Activated naive CD4-positive, alpha-beta T cell treated with anti-CD3 and anti-CD28 coated beads, Interleukin-2, amount 50 U/mL, for 72 hours (primary cell): ENCODE data around the gene TMEFF1. TPM values are rescaled to one million over a fixed set of nuclear protein-coding genes. Genes with fewer than 3 reads are reported as not detected.
A peak's percentile ranks its signal among the peaks of the same experiment; 100 is the strongest.

Experiments
- ATAC-seq, 2 donors: fragments of 150-1000 bp; cut with Tn5 transposase; 2 replicates each; pipeline ENCODE4 v1.10.0; 2021; ENCODE audit warnings: mild to moderate bottlenecking in 2 of 2, moderate library complexity in 2 of 2
- DNase-seq, 2 donors: peaks; one replicate each; pipeline ENCODE4 v3.0.0; 2021 to 2022; ENCODE audit warnings: low spot score in 2 of 2
- H3K27ac Mint-ChIP-seq, 2 donors: one replicate each; pipeline ENCODE4 v1.8.0; 2022; ENCODE audit warnings: mild to moderate bottlenecking in 2 of 2, mixed read lengths in 2 of 2
- H3K36me3 Mint-ChIP-seq, 2 donors: one replicate each; pipeline ENCODE4 v1.8.0; 2022; ENCODE audit warnings: mixed read lengths in 2 of 2
- H3K9me3 Mint-ChIP-seq, 2 donors: one replicate each; pipeline ENCODE4 v1.8.0; 2022; ENCODE audit warnings: mixed read lengths in 2 of 2
- total RNA-seq, 2 donors: library from RNA; stranded (reverse); gene quantifications; one replicate each; pipeline ENCODE4 v1.2.3, GENCODE V29; 2022

Gene TMEFF1
- total RNA-seq, 2 donors from 2014 or later, result 0.89 to 0.91 TPM

DNA sequence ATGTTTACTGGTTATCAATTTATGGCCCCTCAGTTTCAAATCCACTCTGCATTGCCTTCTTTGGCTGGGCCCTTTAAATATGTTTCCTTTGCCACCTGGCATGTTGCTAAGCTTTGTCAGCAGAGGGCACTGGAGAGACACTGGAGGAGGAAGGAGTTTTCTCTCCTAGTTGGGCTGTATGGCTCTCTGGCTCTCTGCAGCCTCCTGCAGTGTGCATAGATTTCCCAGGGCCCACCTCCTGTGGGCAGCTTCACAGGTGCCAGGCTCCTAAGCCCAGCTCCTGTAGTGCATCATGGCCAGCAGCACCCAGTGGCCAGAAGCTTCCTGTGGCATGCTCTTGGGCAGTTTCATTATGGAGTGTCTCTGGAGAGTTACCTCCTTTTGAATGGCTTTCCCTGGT lies 128.3 kb downstream of the TMEFF1 start:
- ATAC-seq (peak; percentile 23 to 60), DNase-seq (peak in 1 of 2 donors; percentile 48)
- Mint-ChIP-seq H3K9me3 (no peaks in the 10 kb centered on the region), H3K36me3 (no peaks in the 10 kb centered on the region), H3K27ac (no peak overlapping the region)

DNA sequence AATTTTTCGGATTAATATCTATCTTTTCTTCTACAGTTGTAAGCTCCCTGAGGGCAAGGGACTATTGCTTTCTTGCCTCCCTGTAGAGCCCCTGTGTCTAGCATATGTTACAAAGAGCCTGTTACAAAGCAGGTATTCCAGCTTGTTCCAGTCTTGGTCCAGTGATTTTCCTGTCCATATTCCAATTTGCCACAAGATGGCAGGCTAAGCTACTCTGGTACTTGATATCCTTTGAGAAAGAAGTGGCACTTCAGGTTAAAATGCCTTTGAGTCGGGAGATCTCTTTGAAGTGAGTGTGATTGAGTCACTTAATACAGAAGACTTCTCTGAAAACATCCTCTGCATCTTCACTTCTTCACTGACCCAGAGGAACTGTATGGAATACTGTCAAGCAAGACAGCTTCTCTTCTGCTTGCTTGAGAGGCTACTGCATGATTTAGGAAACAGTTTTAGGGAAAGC lies 129.4 kb downstream of the TMEFF1 start:
- no peaks in the 10 kb centered on the region for H3K9me3 Mint-ChIP-seq
- DNase-seq, result no peak
- H3K27ac Mint-ChIP-seq, result no peak overlapping the region
- no peak for ATAC-seq
- H3K36me3 Mint-ChIP-seq, result no peaks in the 10 kb centered on the region

- DNase-seq (no peak), ATAC-seq (no peak)
- Mint-ChIP-seq H3K27ac (no peak overlapping the region), H3K9me3 (no peaks in the 10 kb centered on the region), H3K36me3 (no peaks in the 10 kb centered on the region)
These were observed 132.5 kb downstream of the TMEFF1 start for GRCh38 chr9:100605405-100605804.

- DNase-seq, result no peak
- Mint-ChIP-seq H3K9me3 (peaks cover 7% of the 10 kb centered on the region in 2 donors), H3K27ac (no peak overlapping the region), H3K36me3 (peaks cover 8% of the 10 kb centered on the region in 2 donors)
- ATAC-seq, result no peak
These were observed 146.2 kb downstream of the TMEFF1 start for GRCh38 chr9:100619194-100619593.

DNA sequence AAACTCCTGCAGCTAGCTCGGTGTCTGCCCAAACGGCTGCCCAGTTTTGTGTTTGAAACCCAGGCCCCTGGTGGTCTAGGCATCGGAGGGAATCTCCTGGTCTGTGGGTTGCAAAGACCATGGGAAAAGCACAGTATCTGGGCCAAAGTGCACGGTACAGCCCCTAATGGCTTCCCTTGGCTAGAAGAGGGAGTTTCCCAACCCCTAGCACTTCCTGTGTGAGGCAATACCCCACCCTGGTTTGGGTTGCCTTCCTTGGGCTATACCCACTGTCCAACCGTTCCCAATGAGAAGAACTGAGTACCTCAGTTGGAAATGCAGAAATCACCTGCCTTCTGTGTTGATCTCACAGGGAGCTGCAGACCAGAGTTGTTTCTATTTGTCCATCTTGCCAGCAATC lies 146.7 kb downstream of the TMEFF1 start:
- ATAC-seq (no peak), DNase-seq (no peak)
- Mint-ChIP-seq H3K9me3 (peaks cover 7% of the 10 kb centered on the region in 2 donors), H3K36me3 (peaks cover 8% of the 10 kb centered on the region in 2 donors), H3K27ac (no peak overlapping the region)

DNA sequence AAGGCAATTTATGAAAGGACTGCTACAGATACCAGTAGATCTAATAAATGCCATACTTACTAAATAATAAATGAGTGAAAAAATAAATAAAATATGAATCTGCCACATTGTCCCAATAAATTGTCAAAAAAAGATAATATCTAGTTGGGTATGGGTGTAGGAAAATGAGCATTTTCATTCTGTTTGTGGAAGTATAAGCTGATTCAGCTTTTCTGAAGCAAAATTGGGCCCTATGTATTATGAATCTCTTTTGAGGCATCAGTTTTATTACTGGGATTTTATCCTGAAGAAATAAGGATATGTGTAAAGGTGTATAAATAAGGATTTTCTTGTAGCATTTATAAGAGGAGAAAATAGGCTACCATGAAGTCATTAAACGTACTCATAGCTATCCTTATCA lies 151.0 kb downstream of the TMEFF1 start:
- peaks cover 0 to 5% of the 10 kb centered on the region in 2 donors for H3K36me3 Mint-ChIP-seq
- no peak for ATAC-seq

DNA sequence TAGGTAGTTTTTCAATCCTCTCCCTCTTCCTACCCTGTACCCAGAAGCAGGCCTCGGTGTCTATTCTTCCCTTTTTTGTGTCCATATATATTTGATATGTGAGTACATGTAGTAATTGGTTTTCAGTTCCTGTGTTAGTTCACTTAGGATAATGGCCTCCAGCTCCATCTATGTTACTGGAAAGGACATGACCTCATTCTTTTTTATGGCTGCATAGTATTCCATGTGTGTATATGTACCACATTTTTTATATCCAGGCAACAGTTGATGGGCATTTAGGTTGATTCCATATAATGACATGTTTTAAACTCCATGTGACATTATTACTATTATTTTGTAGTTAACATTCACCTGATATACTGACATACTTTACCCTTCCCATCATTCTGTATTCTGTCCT lies 154.0 kb downstream of the TMEFF1 start:
- H3K9me3 Mint-ChIP-seq, result peaks cover 5% of the 10 kb centered on the region in 2 donors
- H3K36me3 Mint-ChIP-seq, result peaks cover 0 to 5% of the 10 kb centered on the region in 2 donors
- H3K27ac Mint-ChIP-seq, result no peak overlapping the region
- ATAC-seq (no peak), DNase-seq (no peak)

More for the DNA sequence above, 151.0 kb downstream of the TMEFF1 start:
- H3K27ac Mint-ChIP-seq, result no peak overlapping the region
- no peak for DNase-seq
- peaks cover 5% of the 10 kb centered on the region in 2 donors for H3K9me3 Mint-ChIP-seq

Other genes starting within 250 kb of the TMEFF1 start
- 10 to 100 TPM; 20.1 to 24.5 TPM for gene TEX10, start 120.2 kb upstream of the TMEFF1 start, total RNA-seq
- 10 to 100 TPM; 10.8 to 18.5 TPM for gene MSANTD3, start 46.0 kb upstream of the TMEFF1 start, total RNA-seq
- gene CAVIN4, start 104.9 kb downstream of the TMEFF1 start, total RNA-seq, result under 1 TPM; 0.14 to 0.21 TPM